GM12865 (cell line): ENCODE results near the gene PCDHB13.
"Not testable (repeated sequence)": the region's sequence is repeated elsewhere in the genome, so short reads cannot be mapped to it uniquely, and the experiment has no call there.

Experiments used
- DNase-seq: peaks from one replicate; pipeline ENCODE4 v3.0.0; 2010; ENCODE audit warnings: low read depth
- H3K4me3 ChIP-seq: 2 replicates; pipeline ENCODE4 v1.5.1; 2011; ENCODE audit warnings: mild to moderate bottlenecking, low read depth, low read length, control low read depth
- CTCF ChIP-seq: IDR thresholded peaks from 2 replicates; pipeline ENCODE4 v1.5.1; 2011; ENCODE audit warnings: low read length, control low read depth, low read depth, inconsistent platforms; ENCODE audit not compliant: insufficient read depth; ENCODE audit errors: missing control alignments

PCDHB13 gene

GRCh38 chr5:141208478-141208877 lies 5.2 kb upstream of the PCDHB13 start, which contains the start of gene PCDHB12:
Gene PCDHB12, plus strand, starts transcription at chr5:141208719. Its CDS starts 189 bp downstream, at chr5:141208908.
- no peak for TF ChIP-seq CTCF
- DNase-seq: no peak
- H3K4me3 ChIP-seq: no peak within 1 kb of the TSS

- DNase-seq, H3K4me3 ChIP-seq: not testable (repeated sequence)
Measured at GRCh38 chr5:141210281-141210680, 3.4 kb upstream of the PCDHB13 start.

GRCh38 chr5:141210849-141211248 lies 2.9 kb upstream of the PCDHB13 start:
- not testable (repeated sequence) for DNase-seq, H3K4me3 ChIP-seq

GRCh38 chr5:141214583-141214982 lies 864 bp downstream of the PCDHB13 start:
- not testable (repeated sequence) for H3K4me3 ChIP-seq, DNase-seq

- not testable (repeated sequence) for H3K4me3 ChIP-seq, DNase-seq
Measured at GRCh38 chr5:141215504-141215903, 1.8 kb downstream of the PCDHB13 start.

- not testable (repeated sequence) for H3K4me3 ChIP-seq, DNase-seq
Measured at GRCh38 chr5:141216035-141216434, 2.3 kb downstream of the PCDHB13 start.

- no peak within 1 kb of the TSS for H3K4me3 ChIP-seq
- no peak for TF ChIP-seq CTCF
- DNase-seq: no peak
Measured at GRCh38 chr5:141223112-141223783, 9.5 kb downstream of the PCDHB13 start, which contains the start of gene PCDHB14. Gene PCDHB14, plus strand, starts transcription at chr5:141223343. Its CDS starts 163 bp downstream, at chr5:141223506.

- not testable (repeated sequence) for DNase-seq, H3K4me3 ChIP-seq
Measured at GRCh38 chr5:141224844-141225243, 11.1 kb downstream of the PCDHB13 start.

GRCh38 chr5:141225421-141225820 lies 11.7 kb downstream of the PCDHB13 start:
- not testable (repeated sequence) for DNase-seq, H3K4me3 ChIP-seq

- H3K4me3 ChIP-seq: no peak overlapping the region
- no peak for TF ChIP-seq CTCF
- no peak for DNase-seq
Measured at GRCh38 chr5:141234109-141234667, 20.5 kb downstream of the PCDHB13 start.

- not testable (repeated sequence) for DNase-seq
Measured at GRCh38 chr5:141235922-141236321, 22.2 kb downstream of the PCDHB13 start.

More at GRCh38 chr5:141235922-141236321, 22.2 kb downstream of the PCDHB13 start:
- not testable (repeated sequence) for H3K4me3 ChIP-seq
